ENCODE data around the gene NPAS3.
A peak's percentile ranks its signal among the peaks of the same experiment; 100 is the strongest.

NPAS3 gene

GRCh38 chr14:33564774-33565630, 626.3 kb downstream of the NPAS3 start:
- no peak overlapping the region for H3K4me2 ChIP-seq (ENCODE audit: low read length)
- H2BK5ac ChIP-seq (ENCODE audit: low read depth, low read length, poor library complexity): no peak overlapping the region
- no peak overlapping the region for H3K18ac ChIP-seq (ENCODE audit: low read length)
- H4K91ac ChIP-seq (ENCODE audit: low read depth, low read length): no peak overlapping the region
- no peak overlapping the region for H3K4me3 ChIP-seq (ENCODE audit: low read depth, low read length)
- H3K4me1 ChIP-seq (ENCODE audit: control insufficient read depth in 1 of 2, insufficient read depth in 2 of 2, low read length in 2 of 2): no peaks in the 10 kb centered on the region
- H3K9me3 ChIP-seq (ENCODE audit: insufficient read depth, low read depth, low read length): no peaks in the 10 kb centered on the region
- no peak overlapping the region for H3K9ac ChIP-seq (ENCODE audit: low read length)
- no peak overlapping the region for H2BK12ac ChIP-seq (ENCODE audit: low read length)
- DNase-seq: no peak
- no peak overlapping the region for H4K8ac ChIP-seq (ENCODE audit: low read depth, low read length)
- H3K36me3 ChIP-seq (ENCODE audit: control insufficient read depth in 1 of 2, insufficient read depth in 2 of 2, low read length in 2 of 2): no peaks in the 10 kb centered on the region
- no peak overlapping the region for H2AFZ ChIP-seq (ENCODE audit: insufficient read depth, low read length, poor library complexity)
- no peaks in the 10 kb centered on the region for H3K79me2 ChIP-seq (ENCODE audit: control insufficient read depth, insufficient read depth, low read length, poor library complexity)
- no peaks in the 10 kb centered on the region for H3K27me3 ChIP-seq (ENCODE audit: insufficient read depth, low read length)
- H2BK120ac ChIP-seq (ENCODE audit: insufficient read depth, low read length, poor library complexity): no peak overlapping the region
- H3K4ac ChIP-seq (ENCODE audit: low read depth, low read length): no peak overlapping the region
- no peak overlapping the region for H3K23ac ChIP-seq (ENCODE audit: low read length)
- no peaks in the 10 kb centered on the region for H3K79me1 ChIP-seq (ENCODE audit: low read length)
- WGBS (ENCODE audit: extremely low coverage, insufficient coverage, insufficient read length): no CpG with 5 or more reads among the region's 3 CpGs
- no peak overlapping the region for H4K12ac ChIP-seq (ENCODE audit: low read depth, low read length)
- H3K27ac ChIP-seq (ENCODE audit: low read depth, low read length): no peak overlapping the region
- H2AK5ac ChIP-seq (ENCODE audit: low read length): no peak overlapping the region
- no peak overlapping the region for H3K14ac ChIP-seq (ENCODE audit: low read length)

DNA sequence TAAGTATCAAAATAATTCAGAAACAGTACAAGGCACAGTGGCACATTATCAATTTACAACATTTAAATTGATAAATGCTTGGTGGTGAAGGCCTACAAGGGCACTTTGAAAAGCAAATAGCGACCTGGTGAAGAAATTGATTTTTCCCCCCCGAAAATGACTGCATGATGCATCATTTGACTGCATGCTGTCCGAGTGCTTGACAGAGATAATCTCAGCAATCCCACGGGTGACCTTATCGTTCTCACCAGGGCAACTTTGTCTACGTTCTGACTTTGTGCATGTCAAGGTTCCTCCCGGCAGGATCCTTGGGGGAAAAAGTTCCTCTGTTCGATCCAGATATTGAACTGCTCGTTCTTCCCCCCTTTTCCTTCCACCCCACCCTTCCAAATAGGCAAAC, 627.4 kb downstream of the NPAS3 start:
- Histone ChIP-seq H3K27ac (ENCODE audit: low read depth, low read length) (no peak overlapping the region), H3K4me3 (ENCODE audit: low read depth, low read length) (no peak overlapping the region), H3K4ac (ENCODE audit: low read depth, low read length) (no peak overlapping the region), H3K79me2 (ENCODE audit: control insufficient read depth, insufficient read depth, low read length, poor library complexity) (no peaks in the 10 kb centered on the region), H3K23ac (ENCODE audit: low read length) (no peak overlapping the region), H3K36me3 (ENCODE audit: control insufficient read depth in 1 of 2, insufficient read depth in 2 of 2, low read length in 2 of 2) (no peaks in the 10 kb centered on the region), H2AK5ac (ENCODE audit: low read length) (no peak overlapping the region), H3K9ac (ENCODE audit: low read length) (no peak overlapping the region), H3K27me3 (ENCODE audit: insufficient read depth, low read length) (no peaks in the 10 kb centered on the region), H2BK5ac (ENCODE audit: low read depth, low read length, poor library complexity) (no peak overlapping the region), H3K14ac (ENCODE audit: low read length) (no peak overlapping the region), H2AFZ (ENCODE audit: insufficient read depth, low read length, poor library complexity) (no peak overlapping the region), H4K91ac (ENCODE audit: low read depth, low read length) (no peak overlapping the region), H4K8ac (ENCODE audit: low read depth, low read length) (no peak overlapping the region), H2BK12ac (ENCODE audit: low read length) (no peak overlapping the region), H2BK120ac (ENCODE audit: insufficient read depth, low read length, poor library complexity) (no peak overlapping the region), H3K9me3 (ENCODE audit: insufficient read depth, low read depth, low read length) (no peaks in the 10 kb centered on the region), H3K4me1 (ENCODE audit: control insufficient read depth in 1 of 2, insufficient read depth in 2 of 2, low read length in 2 of 2) (no peaks in the 10 kb centered on the region), H3K18ac (ENCODE audit: low read length) (no peak overlapping the region), H3K79me1 (ENCODE audit: low read length) (no peaks in the 10 kb centered on the region), H4K12ac (ENCODE audit: low read depth, low read length) (no peak overlapping the region), H3K4me2 (ENCODE audit: low read length) (no peak overlapping the region)
- DNase-seq: no peak
- WGBS (ENCODE audit: extremely low coverage, insufficient coverage, insufficient read length): no CpG with 5 or more reads among the region's 9 CpGs

DNA sequence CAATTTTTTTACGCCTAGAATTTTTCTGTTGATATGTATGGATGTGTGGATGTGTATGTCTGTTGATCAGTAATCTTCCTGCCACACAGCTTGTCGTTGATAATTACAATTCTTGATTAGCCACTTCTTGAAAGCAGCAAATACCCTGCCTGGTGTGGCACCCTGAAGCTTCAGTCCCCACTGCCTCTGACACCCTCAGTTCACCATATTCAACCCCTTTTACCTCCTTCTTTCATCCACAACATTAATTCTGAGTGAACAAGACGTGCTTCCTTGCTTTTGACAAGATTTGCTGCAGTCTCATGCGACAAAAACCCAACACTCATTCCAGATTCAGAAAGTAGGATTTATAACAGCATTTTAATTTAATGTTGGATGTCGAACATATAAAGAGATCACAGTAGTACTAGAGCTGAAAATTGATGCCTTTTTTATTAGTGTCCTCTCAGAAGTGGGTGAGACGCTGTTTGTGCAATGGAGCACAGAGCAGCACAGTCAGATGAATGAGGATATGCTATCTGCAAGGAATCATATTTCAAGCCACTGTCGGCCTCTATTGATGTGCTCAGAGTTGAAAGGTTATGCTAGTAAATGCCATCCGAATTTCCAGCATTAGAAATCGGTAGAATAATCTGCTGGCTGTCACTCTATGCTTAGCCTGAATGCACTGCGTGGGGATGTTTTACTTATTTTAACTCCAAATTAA, 628.5 kb downstream of the NPAS3 start:
- DNase-seq: peak; percentile 60 to 86
- no peaks in the 10 kb centered on the region for H3K79me1 ChIP-seq (ENCODE audit: low read length)
- H3K4me3 ChIP-seq (ENCODE audit: low read depth, low read length): no peak overlapping the region
- no peak overlapping the region for H4K91ac ChIP-seq (ENCODE audit: low read depth, low read length)
- no peak overlapping the region for H3K9ac ChIP-seq (ENCODE audit: low read length)
- H2BK5ac ChIP-seq (ENCODE audit: low read depth, low read length, poor library complexity): no peak overlapping the region
- H3K4ac ChIP-seq (ENCODE audit: low read depth, low read length): no peak overlapping the region
- no peaks in the 10 kb centered on the region for H3K4me1 ChIP-seq (ENCODE audit: control insufficient read depth in 1 of 2, insufficient read depth in 2 of 2, low read length in 2 of 2)
- no peaks in the 10 kb centered on the region for H3K36me3 ChIP-seq (ENCODE audit: control insufficient read depth in 1 of 2, insufficient read depth in 2 of 2, low read length in 2 of 2)
- H3K4me2 ChIP-seq (ENCODE audit: low read length): no peak overlapping the region
- H3K9me3 ChIP-seq (ENCODE audit: insufficient read depth, low read depth, low read length): no peaks in the 10 kb centered on the region
- WGBS (ENCODE audit: extremely low coverage, insufficient coverage, insufficient read length): no CpG with 5 or more reads among the region's 10 CpGs
- no peak overlapping the region for H3K18ac ChIP-seq (ENCODE audit: low read length)
- H2BK12ac ChIP-seq (ENCODE audit: low read length): no peak overlapping the region
- H3K14ac ChIP-seq (ENCODE audit: low read length): no peak overlapping the region
- no peaks in the 10 kb centered on the region for H3K79me2 ChIP-seq (ENCODE audit: control insufficient read depth, insufficient read depth, low read length, poor library complexity)
- H3K27me3 ChIP-seq (ENCODE audit: insufficient read depth, low read length): no peaks in the 10 kb centered on the region
- H2AK5ac ChIP-seq (ENCODE audit: low read length): no peak overlapping the region
- no peak overlapping the region for H3K27ac ChIP-seq (ENCODE audit: low read depth, low read length)
- no peak overlapping the region for H4K12ac ChIP-seq (ENCODE audit: low read depth, low read length)
- no peak overlapping the region for H4K8ac ChIP-seq (ENCODE audit: low read depth, low read length)
- H3K23ac ChIP-seq (ENCODE audit: low read length): no peak overlapping the region
- no peak overlapping the region for H2AFZ ChIP-seq (ENCODE audit: insufficient read depth, low read length, poor library complexity)
- H2BK120ac ChIP-seq (ENCODE audit: insufficient read depth, low read length, poor library complexity): no peak overlapping the region

DNA sequence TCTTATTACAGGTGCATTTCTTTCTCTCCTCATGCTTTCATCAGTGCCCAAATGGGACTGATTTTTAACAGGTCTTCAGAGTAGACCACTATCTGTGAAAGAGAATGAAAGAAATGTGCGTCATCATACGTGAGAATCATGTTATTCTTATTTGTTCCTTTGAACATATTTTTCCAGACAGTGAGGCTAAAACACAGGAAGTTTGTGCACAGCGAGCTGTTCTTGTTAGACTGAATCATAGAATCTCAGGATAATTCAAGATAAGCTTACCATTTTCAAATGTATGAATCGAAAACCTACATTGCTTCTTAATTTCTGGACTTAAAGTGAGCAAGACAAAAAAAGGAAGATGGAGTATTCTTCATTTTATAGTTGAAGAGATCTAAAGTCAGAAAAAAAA, 629.1 kb downstream of the NPAS3 start:
- H2BK120ac ChIP-seq (ENCODE audit: insufficient read depth, low read length, poor library complexity): no peak overlapping the region
- H3K4me2 ChIP-seq (ENCODE audit: low read length): no peak overlapping the region
- H3K79me1 ChIP-seq (ENCODE audit: low read length): no peaks in the 10 kb centered on the region
- no peaks in the 10 kb centered on the region for H3K79me2 ChIP-seq (ENCODE audit: control insufficient read depth, insufficient read depth, low read length, poor library complexity)
- no peak overlapping the region for H4K8ac ChIP-seq (ENCODE audit: low read depth, low read length)
- H3K4me3 ChIP-seq (ENCODE audit: low read depth, low read length): no peak overlapping the region
- no peak overlapping the region for H3K14ac ChIP-seq (ENCODE audit: low read length)
- DNase-seq: no peak
- no peak overlapping the region for H2BK12ac ChIP-seq (ENCODE audit: low read length)
- no peak overlapping the region for H3K23ac ChIP-seq (ENCODE audit: low read length)
- no peak overlapping the region for H4K12ac ChIP-seq (ENCODE audit: low read depth, low read length)
- WGBS (ENCODE audit: extremely low coverage, insufficient coverage, insufficient read length): no CpG with 5 or more reads among the region's 4 CpGs
- H3K9ac ChIP-seq (ENCODE audit: low read length): no peak overlapping the region
- no peaks in the 10 kb centered on the region for H3K9me3 ChIP-seq (ENCODE audit: insufficient read depth, low read depth, low read length)
- no peaks in the 10 kb centered on the region for H3K27me3 ChIP-seq (ENCODE audit: insufficient read depth, low read length)
- H3K4me1 ChIP-seq (ENCODE audit: control insufficient read depth in 1 of 2, insufficient read depth in 2 of 2, low read length in 2 of 2): no peaks in the 10 kb centered on the region
- no peak overlapping the region for H4K91ac ChIP-seq (ENCODE audit: low read depth, low read length)
- H3K27ac ChIP-seq (ENCODE audit: low read depth, low read length): no peak overlapping the region
- no peak overlapping the region for H3K18ac ChIP-seq (ENCODE audit: low read length)
- no peak overlapping the region for H3K4ac ChIP-seq (ENCODE audit: low read depth, low read length)
- H2BK5ac ChIP-seq (ENCODE audit: low read depth, low read length, poor library complexity): no peak overlapping the region
- H3K36me3 ChIP-seq (ENCODE audit: control insufficient read depth in 1 of 2, insufficient read depth in 2 of 2, low read length in 2 of 2): no peaks in the 10 kb centered on the region
- H2AK5ac ChIP-seq (ENCODE audit: low read length): no peak overlapping the region
- H2AFZ ChIP-seq (ENCODE audit: insufficient read depth, low read length, poor library complexity): no peak overlapping the region

All from trophoblast cell (in vitro differentiated cells and primary cell).